Right lobe of liver (tissue), 4 donors: ENCODE data around the gene PDZD4.

ENCODE experiments used
- POLR2A ChIP-seq: fragments of 450-650 bp; IDR thresholded peaks from one replicate; pipeline ENCODE4 v1.6.1; 2017; ENCODE audit warnings: antibody characterized with exemption, mild to moderate bottlenecking
- TF ChIP-seq, protein P1 (sequence below), 4 donors: fragments of 200-600 bp in 3 of 4; fragments of 450-650 bp in 1 of 4; IDR thresholded peaks; one replicate each; pipeline versions ENCODE4 v1.5.1 to v1.8.0; 2016 to 2022; ENCODE audit warnings: antibody characterized with exemption in 4 of 4, mild to moderate bottlenecking in 2 of 4
- donor health status: DM: no; HTN: no; CAD: no.
- donor health status: DM: no; HTN: no; CAD: no.
- donor health status: DM: no; HTN: yes; CAD: no.

DNA sequence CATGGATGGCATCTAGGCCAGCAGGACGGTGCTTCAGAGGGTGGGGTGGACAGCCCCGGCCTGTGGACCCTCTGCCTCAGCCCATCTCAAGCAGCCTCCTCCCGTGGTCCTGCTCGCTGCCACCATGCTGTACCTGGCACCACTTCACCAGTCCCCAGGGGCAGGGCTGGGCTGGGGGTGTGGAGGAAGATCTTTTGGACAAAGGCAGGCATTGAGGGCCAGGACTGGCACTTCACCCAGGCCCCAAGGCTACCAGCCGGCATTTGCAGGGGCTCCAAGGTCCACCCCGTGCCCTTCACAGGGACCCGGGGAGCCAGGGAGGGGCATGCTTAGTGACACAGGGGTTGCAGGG, 65.6 kb downstream of the PDZD4 start:
- TF ChIP-seq POLR2A = no peak
- TF ChIP-seq, protein P1, sequence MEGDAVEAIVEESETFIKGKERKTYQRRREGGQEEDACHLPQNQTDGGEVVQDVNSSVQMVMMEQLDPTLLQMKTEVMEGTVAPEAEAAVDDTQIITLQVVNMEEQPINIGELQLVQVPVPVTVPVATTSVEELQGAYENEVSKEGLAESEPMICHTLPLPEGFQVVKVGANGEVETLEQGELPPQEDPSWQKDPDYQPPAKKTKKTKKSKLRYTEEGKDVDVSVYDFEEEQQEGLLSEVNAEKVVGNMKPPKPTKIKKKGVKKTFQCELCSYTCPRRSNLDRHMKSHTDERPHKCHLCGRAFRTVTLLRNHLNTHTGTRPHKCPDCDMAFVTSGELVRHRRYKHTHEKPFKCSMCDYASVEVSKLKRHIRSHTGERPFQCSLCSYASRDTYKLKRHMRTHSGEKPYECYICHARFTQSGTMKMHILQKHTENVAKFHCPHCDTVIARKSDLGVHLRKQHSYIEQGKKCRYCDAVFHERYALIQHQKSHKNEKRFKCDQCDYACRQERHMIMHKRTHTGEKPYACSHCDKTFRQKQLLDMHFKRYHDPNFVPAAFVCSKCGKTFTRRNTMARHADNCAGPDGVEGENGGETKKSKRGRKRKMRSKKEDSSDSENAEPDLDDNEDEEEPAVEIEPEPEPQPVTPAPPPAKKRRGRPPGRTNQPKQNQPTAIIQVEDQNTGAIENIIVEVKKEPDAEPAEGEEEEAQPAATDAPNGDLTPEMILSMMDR (IDR thresholded peaks at IDR 0.05) = no peak
